Endothelial cell of umbilical vein (primary cell): ENCODE measurements around the gene HIP1R.

Experiments
- CTCF ChIP-seq, 2 donors: IDR thresholded peaks; 1 replicate in 1 of 2; 2 replicates in 1 of 2; pipeline ENCODE4 v1.5.1; 2011; ENCODE audit warnings: low read length in 2 of 2, mild to moderate bottlenecking in 2 of 2, moderate library complexity in 2 of 2, control low read depth in 1 of 2, inconsistent platforms in 1 of 2, low read depth in 1 of 2; ENCODE audit not compliant: insufficient read depth in 1 of 2; ENCODE audit errors: extremely low read depth in 1 of 2
- MAX ChIP-seq: IDR thresholded peaks from 2 replicates; pipeline ENCODE4 v1.6.1; 2011; ENCODE audit not compliant: insufficient read depth, insufficient read length
- POLR2A ChIP-seq: IDR thresholded peaks from 2 replicates; pipeline ENCODE4 v1.6.1; 2012; ENCODE audit warnings: low read depth, mild to moderate bottlenecking, control low read depth, low read length

- TF ChIP-seq POLR2A (no peak), MAX (no peak), CTCF (IDR thresholded peaks at IDR 0.05; ENCODE audit: extremely low read depth in 1 of 2, insufficient read depth in 1 of 2, low read depth in 1 of 2, low read length in 2 of 2) (no peak)
Observed at GRCh38 chr12:122880155-122880667, 45.0 kb downstream of the HIP1R start.
